NCI-H2081 treated with DMSO at 0.1 percent for 48 hours (cell line): ENCODE results near the gene RAG2.
"Not testable (repeated sequence)": the region's sequence is repeated elsewhere in the genome, so short reads cannot be mapped to it uniquely, and the experiment has no call there.

Experiments
- DNase-seq: peaks from one replicate; lab custom pipeline; 2025; lab: John Stamatoyannopoulos, UW

The RAG2 gene

DNA sequence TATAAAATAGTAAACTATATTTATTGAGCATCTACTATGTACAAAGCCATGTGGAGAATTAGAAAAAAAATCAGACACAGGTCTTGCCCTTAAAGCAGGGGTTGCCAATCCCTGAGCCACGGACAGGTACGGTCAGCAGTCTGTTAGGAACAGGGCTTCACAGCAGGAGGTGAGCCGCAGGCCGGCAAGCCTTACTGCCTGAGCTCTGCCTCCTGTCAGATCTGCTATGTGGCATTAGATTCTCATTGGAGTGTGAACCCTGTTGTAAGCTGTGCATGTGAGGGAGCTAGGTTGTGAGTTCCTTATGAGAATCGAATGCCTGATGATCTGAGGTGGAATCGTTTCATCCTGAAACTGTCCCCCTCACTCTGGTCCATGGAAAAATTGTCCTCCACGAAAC is 2.1 kb upstream of the RAG2 start:
- no peak for DNase-seq

DNA sequence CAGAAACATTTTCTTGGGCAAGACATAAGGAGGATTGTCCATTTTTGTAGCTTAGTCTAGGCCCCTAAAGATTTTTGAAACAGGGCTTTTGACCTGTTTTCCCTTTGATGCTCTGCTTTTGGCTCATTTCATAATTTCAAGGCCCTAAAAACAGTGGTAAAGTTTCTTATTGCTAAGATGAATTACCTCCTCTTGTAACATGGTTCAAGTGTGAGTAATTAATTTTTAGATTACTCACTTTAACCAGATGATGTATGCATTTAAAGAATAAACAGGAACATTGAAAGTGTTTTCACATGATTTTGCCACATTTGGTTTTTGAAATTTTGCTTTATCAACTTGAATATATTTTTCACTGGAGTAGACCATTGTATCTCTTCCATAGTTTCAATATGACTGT is 1.2 kb downstream of the RAG2 start:
- no peak for DNase-seq

DNA sequence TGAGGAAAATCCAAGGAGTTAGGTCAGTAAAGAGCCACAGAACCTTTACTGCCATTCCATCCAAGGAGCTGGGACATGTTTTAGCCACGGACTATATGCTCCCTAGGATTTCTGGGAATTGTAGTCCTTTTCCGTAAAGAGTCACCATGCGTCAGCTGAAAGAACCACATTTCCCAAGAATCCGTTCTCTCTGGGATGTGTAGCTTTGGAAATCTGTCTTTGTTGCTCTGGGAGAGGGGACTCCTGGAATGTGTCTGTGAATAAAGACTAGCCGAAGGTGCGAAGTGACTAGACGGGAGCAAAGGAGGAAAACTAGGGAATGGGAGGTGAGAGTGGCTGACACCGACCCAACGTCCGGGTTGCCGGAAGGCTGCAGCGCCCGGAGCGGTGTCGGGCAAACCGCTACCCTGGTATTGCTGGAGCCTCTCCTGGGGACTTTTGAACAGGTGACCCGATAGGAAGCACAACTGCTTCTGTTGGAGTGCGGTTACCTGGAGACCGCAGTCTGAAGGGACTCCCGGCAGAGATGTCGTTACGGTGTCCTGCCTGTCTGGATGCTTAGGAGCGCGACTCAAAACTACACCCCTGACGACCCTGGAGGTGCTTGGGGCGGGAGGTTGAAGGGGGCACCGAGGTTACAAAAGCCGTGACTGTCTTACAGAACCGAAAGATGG is 3.6 kb downstream of the RAG2 start, which contains the start of gene IFTAP:
IFTAP (plus strand) TSS at position 187 of the 674 bp plus-strand sequence. CDS start 15,602 bp downstream, outside the sequence.
- peak; percentile 73 for DNase-seq

DNA sequence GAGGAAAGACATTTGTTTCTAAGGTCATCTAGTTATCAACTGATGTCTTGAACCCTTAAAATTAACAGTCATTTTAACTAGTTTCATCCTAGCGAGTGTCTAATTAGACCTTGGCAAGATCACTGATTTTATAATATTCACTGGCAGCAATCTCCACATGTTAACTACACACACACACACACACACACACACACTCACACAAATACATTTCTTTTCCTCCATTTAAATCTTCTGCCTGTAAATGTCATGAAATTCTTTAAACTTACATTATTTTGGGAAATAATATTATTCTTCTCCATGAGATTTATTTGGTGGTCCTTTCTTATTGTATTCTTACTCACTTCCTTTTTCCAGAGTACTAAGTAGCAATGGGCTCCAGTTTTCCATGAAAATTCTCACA is 6.6 kb downstream of the RAG2 start:
- no peak for DNase-seq

DNA sequence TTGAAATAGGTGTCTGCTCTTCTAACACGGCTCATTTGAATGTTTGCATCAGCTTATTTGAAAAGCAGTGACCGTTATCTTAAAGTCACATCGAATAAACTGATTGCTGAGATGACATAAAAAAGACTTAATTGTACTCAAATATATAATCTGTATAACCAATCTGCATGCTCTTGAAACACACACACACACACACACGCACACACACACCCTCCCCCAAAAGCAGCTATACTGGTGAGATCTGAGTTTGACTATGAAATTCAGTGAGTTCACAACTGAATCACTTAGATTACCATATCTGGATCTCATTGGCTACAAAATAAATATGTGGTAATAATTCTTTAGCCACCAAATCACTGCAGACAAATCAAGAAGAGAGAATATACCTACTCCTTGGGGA is 7.5 kb downstream of the RAG2 start:
- no peak for DNase-seq

DNA sequence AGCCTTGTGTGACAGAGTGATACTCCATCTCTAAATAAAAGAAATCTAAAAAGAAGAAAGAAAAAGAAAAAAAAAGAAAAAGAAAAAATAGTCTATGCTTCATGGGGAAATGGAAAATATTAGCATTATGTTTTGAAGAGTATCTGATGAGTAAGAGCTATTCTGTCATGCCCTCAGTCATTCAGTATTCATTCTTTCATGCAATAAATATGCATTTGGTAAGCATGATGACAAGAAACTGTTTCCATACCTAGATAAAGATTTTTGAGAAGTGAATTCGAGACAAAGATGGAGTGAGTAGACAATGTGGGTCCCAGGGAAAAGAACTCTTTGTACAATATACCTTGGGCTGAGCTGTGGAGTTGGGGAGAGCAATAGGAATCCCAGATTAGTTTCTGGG is 9.9 kb downstream of the RAG2 start:
- no peak for DNase-seq

DNA sequence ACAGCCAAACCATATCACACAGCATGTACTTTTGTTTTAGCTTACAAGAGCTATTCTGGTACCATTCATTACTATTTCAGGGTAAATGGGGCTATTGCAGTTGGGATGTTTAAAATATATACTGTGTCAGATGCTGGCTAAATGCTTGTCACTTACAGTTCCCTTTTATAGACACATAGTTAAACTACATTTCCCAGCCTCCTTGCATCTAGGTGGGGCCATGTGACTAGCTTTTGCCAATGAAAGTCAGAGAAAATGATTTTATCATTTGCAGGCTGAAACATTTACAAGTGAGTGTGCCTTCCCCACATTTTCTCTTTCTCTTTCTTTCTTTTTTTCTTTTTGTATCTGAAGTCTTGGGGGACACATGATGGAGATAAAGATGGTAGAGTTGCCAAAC is 11.5 kb downstream of the RAG2 start:
- DNase-seq, result no peak

DNA sequence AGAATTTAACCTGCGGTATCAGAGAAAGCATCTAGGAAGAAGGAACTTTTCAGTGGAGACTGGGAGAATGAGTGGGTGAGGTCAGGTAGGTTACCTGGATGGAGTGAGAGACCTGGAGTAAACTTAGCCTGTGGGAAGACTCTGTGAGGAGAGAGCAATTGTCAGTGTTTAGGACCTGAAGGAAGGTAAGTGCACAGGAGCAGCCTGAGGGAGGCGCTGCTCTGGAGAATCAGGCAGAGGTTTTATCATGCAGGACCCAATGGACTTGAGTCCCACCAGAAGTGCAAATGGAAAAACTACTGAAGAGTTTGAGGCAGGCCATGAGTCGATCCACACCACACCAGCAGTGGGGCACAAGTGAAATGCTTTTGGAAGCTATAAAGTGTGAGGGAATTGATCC is 14.4 kb downstream of the RAG2 start:
- no peak for DNase-seq

DNA sequence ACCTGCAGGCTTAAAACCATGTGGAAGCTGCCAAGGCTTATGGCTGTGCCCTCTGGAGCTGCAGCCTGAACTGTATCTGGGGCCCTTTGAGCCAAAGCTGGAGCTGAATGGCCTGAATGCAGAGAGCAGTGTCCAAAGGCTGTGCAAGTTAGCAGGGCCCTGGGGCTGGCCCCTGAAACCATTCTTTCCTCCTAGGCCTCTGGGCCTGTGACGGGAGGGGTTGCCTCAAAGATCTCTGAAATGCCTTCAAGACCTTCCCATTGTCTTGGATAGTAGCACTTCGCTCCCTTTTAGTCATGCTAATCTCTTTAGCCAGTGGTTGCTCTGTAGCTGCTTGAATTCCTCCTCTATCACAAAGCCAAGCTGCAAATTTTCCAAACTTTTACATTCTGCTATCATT is 16.5 kb downstream of the RAG2 start:
- DNase-seq, result no peak

DNA sequence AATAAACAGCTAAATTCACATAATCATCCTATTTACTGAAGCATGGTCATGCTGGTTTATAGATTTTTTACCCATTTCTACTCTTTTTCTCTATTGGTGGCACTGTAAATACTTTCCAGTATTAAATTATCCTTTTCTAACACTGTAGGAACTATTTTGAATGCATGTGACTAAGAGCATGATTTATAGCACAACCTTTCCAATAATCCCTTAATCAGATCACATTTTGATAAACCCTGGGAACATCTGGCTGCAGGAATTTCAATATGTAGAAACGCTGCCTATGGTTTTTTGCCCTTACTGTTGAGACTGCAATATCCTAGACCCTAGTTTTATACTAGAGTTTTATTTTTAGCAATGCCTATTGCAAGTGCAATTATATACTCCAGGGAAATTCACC is 19.6 kb downstream of the RAG2 start:
- DNase-seq, result no peak

DNA sequence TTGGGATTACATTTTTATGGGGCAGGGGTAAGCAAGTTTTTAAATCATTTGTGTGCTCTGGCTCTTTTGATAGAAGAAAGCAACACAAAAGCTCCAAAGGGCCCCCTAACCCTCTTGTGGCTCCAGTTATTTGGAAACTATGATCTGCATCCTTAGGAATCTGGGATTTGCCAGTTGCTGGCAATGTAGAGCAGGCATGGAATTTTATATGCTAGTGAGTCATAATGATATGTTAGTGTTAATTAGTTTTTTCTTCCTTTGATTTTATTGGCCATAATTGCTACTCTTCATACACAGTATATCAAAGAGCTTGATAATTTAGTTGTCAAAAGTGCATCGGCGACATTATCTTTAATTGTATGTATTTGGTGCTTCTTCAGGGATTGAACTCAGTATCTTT is 20.2 kb downstream of the RAG2 start:
- DNase-seq, result no peak

DNA sequence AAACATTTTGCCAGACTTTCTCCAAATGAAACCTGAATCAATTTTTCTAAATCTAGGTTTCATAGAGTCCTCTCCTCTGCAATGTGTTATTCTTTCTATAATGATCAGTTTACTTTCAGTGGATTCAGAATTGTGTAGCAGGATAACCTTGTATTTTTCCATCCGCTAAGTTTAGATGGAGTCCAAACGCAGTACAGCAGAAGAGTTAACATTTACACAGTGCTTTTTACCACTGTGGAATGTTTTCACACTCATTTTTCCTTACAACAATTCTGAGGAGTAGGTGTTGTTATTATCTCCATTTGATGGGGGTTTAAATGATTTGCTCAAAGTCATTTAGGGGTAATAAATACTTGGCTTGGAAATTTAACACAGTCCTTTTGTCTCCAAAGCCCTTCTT is 20.7 kb downstream of the RAG2 start:
- no peak for DNase-seq

DNA sequence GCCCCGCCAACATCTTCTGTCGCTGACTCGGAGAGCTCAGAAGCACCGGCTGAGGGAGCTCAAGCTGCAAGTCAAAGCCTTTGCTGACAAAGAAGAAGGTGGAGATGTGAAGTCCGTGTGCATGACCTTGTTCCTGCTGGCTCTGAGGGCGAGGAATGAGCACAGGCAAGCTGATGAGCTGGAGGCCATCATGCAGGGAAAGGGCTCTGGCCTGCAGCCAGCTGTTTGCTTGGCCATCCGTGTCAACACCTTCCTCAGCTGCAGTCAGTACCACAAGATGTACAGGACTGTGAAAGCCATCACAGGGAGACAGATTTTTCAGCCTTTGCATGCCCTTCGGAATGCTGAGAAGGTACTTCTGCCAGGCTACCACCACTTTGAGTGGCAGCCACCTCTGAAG is 23.6 kb downstream of the RAG2 start:
- no peak for DNase-seq

DNA sequence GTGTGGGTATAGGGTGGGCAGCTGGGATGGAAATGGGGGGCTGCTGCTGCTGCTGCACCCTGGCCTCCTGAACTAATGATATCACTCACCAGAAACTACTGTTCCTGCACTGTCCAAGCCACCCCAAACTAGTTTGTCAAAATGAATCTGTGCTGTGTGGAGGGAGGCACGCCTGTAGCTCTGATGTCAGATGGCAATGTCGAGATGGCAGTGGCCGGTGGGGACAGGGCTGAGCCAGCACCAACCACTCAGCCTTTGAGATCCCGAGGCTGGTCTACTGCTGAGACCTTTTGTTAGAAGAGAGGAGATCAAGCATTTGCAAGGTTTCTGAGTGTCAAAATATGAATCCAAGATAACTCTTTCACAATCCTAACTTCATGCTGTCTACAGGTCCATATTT is 28.9 kb downstream of the RAG2 start:
- no peak for DNase-seq

DNA sequence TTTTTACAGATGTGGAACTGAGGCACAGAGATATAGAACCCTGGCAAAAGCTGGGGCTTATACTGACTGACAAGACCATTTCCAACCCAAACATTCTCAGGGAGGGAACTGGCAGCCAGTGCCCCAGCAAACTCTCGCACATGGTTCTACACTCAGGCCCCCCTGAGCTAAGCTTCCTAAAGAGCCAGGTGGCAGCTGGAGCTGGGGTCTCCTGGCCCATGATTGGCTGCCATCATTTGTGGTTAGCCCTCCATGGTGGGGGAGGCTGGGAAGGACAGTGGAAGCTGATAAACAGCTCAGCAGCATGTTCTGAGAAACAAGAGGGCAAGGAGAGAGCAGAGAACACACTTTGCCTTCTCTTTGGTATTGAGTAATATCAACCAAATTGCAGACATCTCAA is 30.3 kb downstream of the RAG2 start, which contains the start of gene RAG1:
RAG1 (plus strand) TSS at position 314 of the 400 bp plus-strand sequence. CDS start 5,298 bp downstream, outside the sequence.
- no peak for DNase-seq

DNA sequence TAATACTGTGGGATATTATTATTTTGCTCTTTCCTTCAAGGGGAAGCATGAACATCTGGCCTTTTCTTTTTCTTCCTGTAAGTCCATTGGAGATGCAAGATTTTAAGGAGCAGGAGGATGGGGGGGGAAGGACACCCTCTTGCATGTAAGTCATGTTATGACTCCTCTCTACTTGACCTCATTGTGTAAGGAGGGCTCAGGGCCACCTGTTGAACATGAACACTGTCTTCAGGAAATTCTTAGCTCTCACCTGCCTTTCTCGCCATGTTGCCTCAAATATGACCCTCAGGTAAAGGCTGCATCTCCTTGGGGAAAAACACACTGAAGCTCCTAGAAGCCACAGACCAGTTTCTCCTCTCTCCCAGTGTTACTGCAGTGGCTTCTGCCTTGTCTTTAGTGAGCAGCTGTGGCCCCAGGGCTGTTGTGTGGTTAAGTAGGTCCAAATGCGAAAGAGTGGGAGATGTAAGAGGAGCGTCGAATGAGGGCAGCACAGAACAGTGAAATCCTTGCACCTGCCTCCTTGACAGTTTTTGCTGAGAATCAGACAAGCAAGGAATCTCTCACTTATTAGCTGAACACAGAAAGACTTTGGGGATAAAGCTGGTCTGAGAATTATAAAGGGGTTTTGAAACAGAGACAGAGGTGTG is 31.5 kb downstream of the RAG2 start:
- DNase-seq, result no peak

DNA sequence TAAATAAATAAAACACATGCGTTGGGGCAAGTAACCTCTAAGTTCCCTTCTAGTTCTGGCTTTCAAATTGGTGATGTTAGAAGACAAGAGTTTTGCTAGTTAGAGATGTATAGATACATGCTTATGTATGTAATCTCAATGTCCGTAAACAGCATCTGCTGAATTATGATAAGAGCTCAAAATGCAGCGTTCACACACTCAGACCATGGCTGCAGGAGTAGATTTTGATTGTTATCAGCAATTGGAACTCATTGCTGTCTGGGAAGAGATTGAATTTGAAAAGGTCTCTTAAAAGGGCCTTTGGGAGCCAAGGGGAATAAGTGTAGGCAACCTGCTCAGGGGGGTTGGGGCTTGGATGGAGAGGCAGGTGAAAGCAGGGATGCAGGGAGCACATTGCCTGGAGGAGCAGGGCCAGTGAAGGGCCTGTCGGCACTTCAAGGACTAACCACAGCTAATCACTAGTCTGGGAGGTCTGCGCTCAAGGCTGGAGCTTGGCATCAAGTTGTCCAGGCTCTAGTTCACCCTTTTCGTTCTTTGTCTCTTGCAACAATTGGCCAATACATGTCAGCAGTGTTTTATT is 32.9 kb downstream of the RAG2 start:
- DNase-seq, result no peak

DNA sequence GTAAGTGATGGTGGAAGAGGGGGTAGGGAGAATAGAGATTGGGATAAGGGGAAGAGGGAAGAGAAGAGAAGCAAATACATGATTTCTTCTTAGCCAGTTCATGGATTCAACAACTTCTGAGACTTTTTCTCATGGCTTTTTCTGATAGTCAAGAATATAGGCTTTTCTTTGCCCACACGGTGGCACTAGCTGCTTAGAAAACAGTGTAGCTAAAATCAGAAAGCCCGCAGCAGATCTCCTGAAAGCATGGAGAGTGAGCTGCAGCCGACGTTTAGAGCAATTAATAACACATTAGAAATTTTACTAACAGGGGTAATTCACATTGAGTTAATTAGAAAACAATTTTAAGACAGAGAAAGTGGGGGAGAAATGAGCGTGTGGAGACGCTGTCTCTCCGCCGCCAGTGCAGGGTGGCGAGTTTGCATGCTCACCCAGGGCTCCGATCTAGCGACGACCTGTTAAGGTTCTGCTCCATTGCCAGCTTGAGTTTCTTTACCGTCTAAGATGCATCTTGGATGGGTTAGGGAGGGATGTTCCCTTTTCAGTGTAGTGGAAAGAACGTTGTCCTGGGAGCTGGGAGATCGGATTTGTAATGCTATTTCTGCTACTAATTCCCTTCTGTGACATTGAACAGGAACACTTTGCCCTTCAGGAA is 33.5 kb downstream of the RAG2 start:
- peak; percentile 12 for DNase-seq

DNA sequence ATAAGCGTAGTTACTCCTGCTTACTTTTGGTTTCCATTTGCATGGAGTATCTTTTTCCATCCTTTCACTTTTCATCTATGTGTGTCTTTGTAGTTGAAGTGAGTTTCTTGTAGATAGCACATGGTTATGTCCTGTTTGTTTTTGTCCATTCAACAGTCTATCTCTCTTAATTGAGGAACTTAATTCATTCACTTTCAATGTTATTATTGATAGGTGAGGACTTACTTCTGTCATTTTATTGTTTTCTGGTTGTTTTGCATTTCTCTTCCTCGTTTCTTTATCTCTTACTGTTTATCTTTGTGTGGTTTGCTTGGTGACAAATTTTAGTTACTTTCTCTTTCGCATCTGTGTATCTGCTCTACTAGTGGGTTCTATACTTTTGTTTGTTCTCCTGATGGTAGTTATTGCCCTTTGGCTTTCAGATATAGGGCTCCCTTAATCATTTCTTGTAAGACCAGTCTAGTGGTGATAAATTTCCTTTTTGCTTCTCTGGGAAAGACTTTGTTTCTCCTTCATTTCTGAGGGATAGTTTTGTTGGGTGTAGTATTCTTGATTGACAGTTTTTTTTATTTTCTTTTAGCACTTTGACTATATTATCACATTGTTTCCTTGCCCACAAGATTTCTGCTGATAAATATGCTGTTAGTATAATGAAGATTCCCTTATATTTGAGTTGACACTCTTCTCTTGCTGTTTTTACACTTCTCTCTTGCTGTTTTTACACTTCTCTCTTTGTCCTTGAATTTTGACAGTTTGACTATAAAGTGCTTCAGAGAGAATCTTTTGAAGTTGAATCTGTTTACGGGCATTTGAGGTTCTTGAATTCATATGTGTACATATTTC is 39.2 kb downstream of the RAG2 start:
- no peak for DNase-seq

DNA sequence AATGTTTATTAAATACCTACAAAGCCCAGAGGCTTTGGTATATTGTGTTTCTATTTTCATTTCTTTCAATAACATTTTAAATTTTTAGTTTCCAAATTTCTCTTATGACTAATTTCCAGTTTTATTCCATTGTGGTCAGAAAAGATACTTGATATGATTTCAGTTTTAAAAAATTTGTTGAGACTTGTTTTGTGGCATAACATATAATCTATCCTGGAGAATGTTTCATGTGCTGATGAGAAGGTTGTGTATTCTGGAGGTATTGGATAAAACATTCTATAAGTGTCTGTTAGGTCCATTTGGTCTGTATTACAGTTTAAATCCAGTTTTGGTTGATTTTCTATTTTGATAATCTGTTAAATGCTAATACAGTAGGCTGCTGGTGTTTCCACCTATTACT is 40.0 kb downstream of the RAG2 start:
- no peak for DNase-seq

DNA sequence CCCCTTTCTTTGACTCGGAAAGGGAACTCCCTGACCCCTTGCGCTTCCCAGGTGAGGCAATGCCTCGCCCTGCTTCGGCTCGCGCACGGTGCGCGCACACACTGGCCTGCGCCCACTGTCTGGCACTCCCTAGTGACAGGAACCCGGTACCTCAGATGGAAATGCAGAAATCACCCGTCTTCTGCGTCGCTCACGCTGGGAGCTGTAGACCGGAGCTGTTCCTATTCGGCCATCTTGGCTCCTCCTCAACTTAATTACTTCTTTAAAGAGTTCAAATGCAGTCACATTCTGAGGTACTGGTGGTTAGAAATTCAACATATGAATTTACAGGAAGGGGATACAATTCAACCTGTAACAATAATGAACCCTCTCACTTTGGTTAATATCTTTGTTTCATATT is 40.6 kb downstream of the RAG2 start:
- DNase-seq, result not testable (repeated sequence)
